HG02885 (cell line): ENCODE measurements around the gene BRME1.
A peak's percentile ranks its signal among the peaks of the same experiment; 100 is the strongest.

ENCODE experiments used
- ATAC-seq: cut with Tn5 transposase; IDR thresholded peaks from one replicate; pipeline ENCODE4 v1.9.1; 2021; ENCODE audit warnings: mild to moderate bottlenecking; ENCODE audit not compliant: unreplicated experiment, poor library complexity

BRME1 gene

DNA sequence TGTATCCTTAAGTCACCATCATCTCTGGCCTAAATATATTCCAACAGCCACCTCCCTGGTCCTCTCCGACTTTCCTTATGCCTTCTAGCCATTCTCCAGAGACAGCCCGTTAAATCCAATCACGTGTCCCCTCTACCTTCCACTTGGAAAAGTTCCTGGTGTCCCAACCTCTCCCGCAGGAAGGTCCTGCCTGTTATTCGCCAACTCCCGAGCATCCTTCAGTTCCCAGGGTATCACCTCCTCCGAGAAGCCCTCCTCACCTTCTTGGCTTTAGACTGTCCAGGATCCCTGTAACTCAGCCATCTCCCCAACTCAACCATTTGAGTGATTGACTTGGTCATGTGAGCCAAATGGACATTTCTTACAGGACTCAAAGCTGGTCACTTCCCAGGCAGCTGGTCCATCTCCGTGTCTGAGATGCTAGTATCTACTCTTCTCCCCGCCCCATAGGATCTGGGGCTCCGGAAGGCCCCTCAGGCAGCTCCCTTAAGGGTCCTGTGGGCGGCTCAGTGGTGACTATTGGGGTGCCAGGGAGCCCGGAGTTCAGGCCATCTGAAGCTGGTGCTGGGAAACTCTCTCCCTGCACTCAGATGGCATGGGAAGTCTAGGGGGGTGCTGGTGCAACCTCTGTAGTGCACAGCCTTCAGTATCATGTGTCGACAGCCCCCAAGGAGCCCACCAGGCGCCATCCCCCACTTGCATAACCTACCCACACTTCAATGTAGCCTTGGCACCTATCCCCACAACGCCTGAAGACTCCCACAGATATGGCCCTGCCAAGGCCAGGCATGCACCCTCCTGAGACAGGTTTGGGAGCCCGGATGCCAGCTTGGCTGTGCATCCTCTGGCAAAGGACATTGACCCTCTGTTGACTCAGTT lies 56.9 kb downstream of the BRME1 start:
- ATAC-seq: no peak

DNA sequence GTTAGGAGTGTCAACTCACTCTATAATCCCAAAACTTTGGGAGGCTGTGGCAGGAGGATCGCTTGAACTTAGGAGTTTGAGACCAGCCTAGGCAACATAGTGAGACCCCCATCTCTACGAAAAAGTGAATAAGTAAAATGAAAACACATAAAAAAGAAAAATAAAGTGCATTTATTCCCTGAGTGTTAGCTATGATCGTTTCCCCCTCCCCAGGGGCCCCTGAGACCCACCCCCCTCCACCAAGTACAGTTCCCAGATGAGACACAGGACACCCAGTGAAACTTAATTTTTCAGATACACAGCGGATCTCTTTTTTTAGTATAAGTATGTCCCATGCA lies 57.6 kb downstream of the BRME1 start:
- no peak for ATAC-seq

DNA sequence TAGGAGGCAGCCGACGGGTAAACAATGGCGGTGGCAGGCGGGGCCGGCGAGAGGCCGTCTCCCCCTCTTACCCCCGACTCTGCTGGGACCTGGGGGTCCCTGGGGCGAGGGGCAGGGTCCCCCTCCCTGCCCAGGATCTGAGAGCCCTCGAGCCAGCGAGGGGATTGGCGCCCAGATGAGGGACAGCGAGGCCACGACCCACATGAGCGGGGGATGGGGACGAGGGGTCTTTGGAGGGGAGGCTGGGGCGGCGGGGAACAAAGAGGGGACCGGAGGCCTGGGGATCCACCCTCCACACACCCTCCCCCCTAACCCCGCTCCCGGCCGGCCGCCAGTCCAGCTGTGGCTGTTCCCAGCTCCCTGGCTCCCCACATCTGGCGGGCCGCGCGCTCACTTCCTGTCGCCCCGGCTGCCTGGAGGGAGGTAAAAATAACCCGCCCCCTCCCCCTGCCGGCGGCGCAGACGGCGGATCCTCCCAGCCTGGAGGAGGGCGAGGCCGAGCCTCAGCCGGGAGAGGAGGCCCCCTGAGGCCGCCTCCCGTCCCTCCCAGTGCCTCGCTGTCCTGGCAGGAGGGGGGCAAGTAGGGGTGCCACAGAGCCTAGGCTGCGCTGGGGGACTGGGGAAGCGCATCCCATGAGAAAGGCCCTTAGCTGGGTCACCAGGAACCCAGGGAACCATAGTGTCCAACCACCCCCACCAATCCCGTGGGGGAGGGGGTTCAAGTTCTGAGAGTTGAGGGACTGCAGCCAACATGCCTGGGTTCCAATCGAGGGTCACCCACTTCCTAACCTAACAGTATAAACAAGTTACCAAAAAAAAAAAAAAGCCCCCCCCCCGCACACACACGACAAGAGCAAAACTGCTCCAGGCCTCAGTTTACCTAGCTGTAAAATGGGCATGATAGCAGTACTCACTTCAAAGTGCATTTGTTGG lies 58.2 kb downstream of the BRME1 start:
- ATAC-seq: peak; percentile 5

DNA sequence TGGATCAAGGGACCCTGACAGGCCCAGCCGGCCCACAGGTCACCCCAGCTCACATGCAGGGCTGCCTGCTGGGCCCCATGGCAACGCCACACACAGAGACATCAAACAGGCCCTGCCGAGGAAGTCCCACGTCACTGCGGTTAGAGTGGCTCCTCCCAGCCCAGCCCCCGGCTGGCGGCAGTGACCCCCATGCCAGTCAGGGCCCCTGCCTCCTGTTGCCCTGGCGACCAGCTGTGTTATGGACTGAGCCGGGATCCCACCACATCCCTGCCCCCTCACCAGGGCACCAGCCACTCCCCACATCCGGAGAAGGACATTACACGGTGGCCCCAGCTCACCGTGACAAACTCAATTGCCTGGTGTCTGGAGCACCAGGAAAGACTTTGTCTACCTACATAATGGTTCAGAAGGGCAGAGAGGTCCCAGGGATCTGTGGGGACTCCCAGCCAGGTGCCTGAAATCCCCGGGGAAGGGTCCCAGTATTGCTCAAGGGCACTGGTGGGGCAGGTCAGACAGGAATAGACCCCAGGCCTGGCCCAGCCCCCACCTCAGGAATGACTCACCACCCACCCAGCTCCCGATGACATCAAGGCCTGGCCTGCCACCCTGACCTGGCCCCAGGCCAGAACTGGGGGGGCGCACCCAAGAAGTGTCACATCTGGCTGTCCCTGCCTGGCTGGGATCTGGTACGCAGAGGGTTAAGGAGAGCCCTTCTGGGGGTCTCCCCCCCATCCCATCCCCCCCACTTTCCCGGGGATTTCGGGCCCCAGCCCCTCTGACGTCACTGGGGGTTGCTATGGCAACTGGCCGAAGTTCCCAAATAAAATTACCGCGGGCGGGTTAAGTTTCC lies 59.1 kb downstream of the BRME1 start:
- peak; percentile 48 for ATAC-seq

DNA sequence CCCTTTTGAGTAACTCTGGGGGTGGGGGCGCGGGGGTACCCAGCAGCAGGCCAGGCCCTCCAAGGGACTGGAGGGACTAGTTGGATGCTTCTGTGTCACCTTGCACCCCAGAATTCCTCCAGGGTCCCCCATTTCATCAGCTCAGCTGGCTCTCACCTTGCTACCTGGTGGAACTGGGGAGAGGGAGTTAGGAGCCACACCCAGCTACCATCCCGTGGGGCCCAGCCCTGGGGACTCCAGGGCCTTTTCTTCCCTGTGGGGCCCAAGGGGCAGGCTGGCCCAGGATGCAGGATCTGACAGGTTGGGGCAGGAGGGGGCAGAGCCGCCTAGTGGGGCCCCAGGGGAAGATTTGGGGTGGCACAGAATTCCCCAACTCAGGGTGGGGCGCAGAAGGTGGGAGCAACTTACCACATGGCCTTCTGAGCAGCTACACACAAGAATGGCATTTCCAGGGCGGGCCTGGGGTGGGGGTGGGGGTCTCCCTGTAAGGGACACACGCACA lies 61.7 kb downstream of the BRME1 start:
- ATAC-seq: no peak

DNA sequence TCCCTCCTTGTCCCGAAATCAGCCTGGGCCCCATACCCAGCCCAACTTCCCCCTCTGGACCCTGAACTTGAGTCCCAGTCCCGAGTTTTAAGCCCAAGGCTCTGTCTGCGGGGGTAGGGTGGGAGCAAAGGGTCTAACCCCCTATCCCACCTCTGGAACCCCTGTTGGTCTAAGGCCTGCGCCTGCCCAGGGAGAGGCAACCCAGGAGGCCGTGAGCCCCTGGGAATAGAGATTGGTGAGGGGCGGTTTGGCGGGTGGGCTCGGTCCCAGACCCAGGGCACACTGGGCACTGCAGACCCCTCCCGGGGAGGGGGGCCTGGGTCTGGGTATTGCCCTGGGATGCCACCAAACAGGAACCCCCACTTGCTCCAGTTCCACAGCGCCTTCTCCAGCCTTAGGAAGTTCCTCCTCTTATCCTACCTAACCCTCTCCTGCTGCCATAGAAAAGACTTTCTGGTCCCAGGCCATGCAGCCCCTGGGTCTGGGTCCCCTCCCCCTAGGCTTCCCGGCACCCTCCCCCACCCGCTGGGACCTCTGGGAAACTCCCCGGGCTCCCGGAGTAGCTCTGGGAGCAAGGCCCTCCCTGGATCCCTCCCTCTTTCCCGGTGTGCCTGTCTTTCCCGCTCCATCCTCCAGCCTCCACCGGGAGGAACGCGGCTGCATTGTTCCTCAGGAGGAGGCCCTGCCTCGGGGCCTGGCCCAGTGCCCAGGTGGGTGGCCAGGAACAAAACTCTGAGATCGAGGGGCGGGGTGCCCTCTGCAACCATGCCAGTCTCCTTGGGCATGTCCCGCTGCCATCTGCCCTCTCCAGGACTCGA lies 62.6 kb downstream of the BRME1 start:
- ATAC-seq: no peak

DNA sequence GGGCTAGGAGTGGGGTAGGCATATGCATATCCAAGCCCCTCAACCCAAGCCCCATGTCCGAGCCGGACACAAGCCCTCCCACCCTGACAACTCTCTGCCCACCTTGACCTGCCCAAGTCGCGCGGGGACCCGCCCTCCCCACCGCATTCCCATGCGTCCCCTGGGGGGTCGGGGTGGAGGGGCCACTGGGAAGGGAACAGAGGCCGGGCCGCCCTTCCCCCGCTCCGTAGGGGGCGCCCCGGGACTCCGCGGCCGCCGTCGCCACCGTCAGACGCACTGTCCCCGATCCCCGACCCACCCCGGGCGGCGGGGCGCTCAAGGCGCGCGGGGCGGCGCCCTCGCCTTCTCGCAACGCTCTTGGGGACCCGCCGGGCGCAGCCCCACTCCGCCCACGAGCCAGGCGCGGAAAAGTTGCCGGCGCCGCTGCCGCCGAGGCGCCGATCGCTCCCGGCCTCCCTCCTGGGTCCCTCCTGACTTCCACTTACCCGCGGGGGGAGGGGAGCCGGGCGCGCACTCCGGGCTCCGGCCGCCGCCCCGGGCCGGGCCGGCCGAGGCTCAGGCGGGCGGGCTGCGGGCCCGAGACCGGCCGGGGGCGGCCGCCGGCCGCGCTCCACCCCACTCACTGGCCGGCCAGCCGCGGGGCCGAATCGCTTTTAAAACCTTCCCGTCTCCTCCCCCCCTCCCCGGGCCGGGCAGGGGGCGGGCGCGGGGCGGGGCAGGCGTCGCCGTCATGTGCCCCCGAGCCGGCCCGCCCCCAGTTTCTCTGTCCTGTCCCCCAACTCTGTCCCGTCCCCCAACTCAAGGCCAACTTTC lies 63.4 kb downstream of the BRME1 start:
- peak; percentile 34 for ATAC-seq

DNA sequence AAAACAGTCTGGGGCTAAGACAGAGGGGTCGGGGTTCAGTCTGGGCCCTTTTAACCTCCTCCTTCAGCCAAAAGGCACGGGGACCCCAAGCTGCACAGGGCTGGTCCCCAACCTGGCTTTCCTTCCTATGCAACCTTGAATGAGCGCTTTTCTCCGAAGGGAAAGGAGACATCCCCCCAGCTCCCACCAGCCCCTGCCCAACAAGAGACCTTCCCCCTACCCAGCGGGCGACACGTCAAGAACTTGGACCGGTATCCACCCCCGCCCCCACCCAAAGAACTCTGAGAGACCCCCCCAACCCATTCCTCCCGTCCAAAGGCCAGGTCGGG lies 64.0 kb downstream of the BRME1 start:
- ATAC-seq: no peak

DNA sequence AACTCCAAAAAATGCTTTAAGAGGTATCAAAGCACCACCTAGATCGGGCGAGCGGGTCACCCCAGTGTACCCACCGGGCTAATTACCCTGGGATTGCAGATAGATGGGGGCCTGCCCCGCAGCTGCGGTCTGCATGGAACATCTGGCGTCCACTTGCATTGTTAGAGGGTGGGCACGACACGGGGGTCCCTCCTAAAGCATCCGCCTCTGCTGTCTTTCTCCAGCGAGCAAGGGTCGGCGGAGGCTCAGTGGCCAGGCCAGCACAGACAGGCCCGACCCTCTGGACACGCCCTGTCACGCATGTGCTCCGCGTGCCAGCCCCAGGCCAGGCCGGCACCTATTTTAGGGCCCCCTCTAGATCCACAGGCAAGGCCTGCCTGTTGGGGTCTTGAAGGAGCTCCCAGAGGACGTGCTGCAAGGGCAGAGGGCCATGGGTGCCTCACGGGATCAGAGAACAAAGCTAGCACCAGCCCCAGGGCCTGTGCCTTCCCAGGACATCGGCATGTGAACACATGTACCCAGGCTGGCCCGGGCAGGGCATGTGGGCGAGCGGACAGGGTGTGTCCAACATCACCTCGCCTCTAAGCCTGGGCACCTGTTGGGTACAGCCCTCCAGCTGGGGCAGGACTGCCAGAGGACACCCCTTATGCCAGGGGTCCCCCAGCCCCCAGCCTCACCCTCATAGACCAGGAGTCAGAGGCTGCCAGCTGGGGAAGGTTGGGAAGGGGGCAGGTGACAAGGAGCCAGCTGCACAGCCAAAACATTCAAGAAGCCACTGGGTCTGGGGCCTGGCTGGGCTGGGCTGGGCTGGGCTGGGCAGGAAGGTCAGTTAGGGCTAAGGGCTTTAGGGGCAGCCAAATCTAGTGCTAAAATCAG lies 64.6 kb downstream of the BRME1 start:
- ATAC-seq: no peak

DNA sequence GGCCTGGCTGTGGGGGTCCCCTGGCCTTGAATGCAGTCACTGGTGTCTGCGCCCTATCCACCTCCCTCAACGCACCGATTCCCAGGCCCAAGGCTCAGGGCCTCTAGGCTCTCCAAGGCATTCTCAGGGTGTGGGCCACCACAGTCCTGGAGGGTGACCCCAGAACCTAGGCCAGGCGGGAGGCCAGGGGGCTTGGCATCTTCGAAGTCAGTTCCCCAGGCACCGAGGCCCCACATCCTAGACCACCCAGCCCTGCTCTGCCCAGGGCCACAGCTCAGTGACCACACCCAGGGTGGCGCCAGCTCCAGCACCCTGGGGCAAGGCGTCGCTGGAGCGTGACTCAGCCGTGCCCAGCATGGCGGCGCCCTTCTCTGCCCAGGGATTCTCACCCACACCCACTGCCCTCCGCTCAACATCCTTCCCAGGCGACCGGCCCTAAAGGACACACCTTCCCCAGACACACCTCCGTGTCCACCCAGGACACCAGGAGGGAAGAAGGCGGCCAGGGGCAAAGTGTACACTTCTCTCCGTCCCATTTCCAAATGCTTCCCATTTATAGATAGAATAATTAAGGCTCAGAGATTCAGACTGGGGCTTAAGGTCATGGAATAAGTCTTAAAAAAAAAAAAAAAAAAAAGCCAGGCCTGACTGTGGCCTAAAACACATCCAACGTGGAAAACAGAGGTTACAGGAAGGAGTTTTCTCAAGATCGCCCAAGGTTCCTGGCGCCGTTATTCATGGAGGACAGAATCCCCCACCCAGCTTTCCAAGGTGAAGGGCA lies 65.4 kb downstream of the BRME1 start:
- ATAC-seq: no peak

DNA sequence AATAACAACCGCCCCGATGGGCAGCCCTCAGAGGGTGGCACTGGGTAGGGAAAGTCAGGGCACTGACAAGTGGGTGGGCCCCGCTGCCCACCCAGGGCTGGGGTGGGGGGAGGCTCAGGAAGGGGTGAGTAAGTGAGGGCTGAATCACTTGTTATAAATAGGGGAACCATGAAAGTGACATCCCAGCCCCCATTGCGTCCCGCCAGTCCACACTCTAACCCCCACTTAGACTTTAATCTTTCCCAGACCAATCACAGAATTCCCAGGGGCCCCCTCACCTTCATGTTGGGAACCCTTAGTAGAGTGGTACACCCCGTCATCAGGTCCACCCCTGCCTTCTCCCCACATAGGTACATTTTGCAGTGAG lies 66.0 kb downstream of the BRME1 start:
- no peak for ATAC-seq

DNA sequence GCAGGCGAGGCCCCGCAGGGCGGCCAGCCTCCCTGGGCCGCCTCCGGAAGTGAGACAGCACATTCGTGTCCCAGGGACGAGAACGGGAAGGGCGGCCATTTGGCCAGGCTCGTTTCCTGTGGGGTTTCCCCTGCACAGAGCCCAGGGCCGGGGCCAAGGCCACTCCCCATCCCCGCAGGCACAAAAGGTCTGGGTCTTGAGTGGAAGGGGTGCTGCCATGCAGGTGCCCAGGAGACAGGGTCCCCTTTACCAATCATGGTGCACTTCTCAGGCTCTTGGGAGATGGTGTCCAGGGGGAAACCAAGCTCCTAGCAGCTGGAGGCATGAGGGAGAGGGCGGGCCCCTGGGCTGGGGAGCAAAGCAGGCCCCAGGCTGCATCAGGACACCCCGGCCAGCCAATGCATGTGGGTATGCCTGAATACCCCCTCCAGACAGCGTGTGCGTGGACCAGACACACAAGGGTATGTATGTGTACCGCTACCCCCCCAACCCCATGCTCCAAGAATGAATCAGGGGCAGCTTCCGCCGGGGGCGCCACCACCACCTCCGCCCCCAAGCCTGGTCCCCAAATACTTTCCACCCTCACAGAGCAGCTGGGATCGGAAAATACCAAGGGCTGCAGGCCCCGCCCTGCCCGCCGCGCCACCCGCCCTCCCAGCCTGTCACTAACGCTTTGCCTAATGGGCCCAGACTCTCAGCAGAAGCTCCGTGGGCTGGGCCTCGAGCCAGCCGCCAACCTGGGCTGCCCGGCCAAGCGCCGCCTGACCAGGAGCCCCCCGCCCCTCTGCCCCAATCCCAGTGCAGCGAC lies 66.6 kb downstream of the BRME1 start:
- peak; percentile 43 for ATAC-seq

DNA sequence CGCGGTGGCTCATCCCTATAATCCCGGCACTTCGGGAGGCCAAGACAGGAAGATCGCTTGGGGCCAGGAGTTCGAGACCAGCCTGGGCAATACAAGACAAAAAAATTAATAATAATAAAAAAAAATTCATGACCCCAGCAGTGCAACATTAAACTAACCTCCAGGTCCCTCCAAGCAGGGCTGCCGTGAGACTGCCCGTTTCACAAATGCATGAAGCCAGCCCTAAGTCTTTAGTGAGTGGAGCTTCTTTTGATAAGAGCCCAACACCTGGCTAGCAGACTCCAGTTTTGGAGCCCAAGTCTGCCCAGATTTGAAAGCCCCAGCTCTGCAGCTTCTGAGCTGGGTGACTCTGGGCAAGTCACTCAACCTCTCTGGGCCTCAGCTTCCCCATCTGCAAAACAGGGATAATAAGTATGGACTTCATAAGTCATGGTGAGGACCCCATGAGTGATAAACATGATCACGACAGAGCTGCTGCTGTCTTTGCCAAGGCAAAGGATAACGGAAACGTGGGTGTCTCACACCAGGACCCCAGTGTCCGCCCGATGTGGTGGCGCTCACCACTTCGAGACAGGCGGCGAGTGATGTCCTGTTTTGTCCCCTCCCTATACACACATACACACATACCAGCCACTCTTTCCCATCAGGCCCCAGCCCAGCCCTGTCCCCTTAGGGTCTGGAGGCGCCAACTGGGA lies 67.3 kb downstream of the BRME1 start:
- no peak for ATAC-seq

DNA sequence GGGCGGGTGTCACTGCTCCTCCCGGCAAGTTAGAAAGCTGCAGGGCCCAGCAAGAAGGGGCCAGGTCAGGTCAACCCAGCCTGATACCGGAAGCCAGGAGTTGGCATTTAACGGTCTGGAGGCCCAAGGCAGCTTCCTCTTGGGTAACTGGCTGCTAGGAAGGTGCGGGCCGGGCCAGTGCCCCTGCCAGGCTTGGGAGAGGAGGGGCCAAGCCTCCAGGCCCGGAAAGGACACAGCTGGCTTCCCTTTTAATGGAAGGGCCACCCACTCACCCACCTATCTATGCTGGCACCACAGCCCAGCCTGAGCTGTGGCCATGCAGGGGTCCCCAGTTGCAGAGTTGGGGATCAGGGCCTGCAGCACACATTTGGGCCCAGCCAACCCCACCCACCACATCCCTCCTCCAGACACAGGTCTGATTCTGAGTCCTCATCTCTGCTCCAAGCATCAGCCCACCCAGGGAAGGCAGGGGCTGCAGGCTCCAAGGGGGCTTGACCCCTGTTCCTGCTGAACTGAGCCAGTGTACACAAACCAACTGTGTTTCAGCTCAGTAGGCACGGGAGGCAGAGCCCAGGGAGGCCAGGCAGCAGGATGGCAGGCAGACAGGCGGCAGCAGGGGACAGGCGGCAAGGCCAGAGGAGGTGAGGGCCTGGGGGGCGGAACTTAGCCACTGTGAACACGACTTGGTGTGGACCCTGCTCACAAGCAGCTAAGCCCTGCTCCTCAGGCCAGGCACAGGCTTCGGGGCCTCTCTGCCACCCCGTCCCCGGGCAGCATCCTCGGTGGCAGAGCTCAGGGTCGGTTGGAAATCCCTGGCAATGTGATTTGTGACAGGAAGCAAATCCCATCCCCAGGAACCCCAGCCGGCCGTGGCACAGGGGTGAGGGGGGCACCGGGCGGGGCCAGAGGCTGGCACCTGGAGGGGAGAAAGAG lies 69.9 kb downstream of the BRME1 start:
- ATAC-seq: no peak
